Measurements from ENCODE around the gene PHLDB1. TPM values are rescaled to one million over a fixed set of nuclear protein-coding genes. Genes with fewer than 3 reads are reported as not detected.
A peak's percentile ranks its signal among the peaks of the same experiment; 100 is the strongest.

The PHLDB1 gene
- total RNA-seq, 4 donors from 2014 or later: 48.7 to 117 (median 77.3) TPM

GRCh38 chr11:118612378-118612777 is 5.0 kb downstream of the PHLDB1 start:
- H3K27me3 ChIP-seq: peaks cover 5% of the 10 kb centered on the region
- H3K4me3 ChIP-seq: no peak overlapping the region
- peak overlapping the region; percentile 45 for H3K27ac ChIP-seq
- TF ChIP-seq, protein P1, sequence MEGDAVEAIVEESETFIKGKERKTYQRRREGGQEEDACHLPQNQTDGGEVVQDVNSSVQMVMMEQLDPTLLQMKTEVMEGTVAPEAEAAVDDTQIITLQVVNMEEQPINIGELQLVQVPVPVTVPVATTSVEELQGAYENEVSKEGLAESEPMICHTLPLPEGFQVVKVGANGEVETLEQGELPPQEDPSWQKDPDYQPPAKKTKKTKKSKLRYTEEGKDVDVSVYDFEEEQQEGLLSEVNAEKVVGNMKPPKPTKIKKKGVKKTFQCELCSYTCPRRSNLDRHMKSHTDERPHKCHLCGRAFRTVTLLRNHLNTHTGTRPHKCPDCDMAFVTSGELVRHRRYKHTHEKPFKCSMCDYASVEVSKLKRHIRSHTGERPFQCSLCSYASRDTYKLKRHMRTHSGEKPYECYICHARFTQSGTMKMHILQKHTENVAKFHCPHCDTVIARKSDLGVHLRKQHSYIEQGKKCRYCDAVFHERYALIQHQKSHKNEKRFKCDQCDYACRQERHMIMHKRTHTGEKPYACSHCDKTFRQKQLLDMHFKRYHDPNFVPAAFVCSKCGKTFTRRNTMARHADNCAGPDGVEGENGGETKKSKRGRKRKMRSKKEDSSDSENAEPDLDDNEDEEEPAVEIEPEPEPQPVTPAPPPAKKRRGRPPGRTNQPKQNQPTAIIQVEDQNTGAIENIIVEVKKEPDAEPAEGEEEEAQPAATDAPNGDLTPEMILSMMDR (IDR thresholded peaks at IDR 0.05): no peak
- TF ChIP-seq POLR2A (IDR thresholded peaks at IDR 0.05): no peak
- no peak for TF ChIP-seq EP300 (IDR thresholded peaks at IDR 0.05)
- TF ChIP-seq POLR2AphosphoS5 (IDR thresholded peaks at IDR 0.05): no peak
- no peaks in the 10 kb centered on the region for H3K9me3 ChIP-seq
- H3K36me3 ChIP-seq: peaks cover 25% of the 10 kb centered on the region
- H3K4me1 ChIP-seq: peaks cover 53% of the 10 kb centered on the region
- peak; percentile 60 to 72 for DNase-seq (ENCODE audit: low spot score in 2 of 2)
- WGBS: 62% methylated on average over 7 of the region's 7 CpGs

GRCh38 chr11:118614511-118614910 is 7.1 kb downstream of the PHLDB1 start:
- DNase-seq (ENCODE audit: low spot score in 2 of 2): peak; percentile 38 to 64
- no peak for TF ChIP-seq POLR2A (IDR thresholded peaks at IDR 0.05)
- WGBS: 88% methylated on average over 6 of the region's 7 CpGs
- H3K36me3 ChIP-seq: peaks cover 25% of the 10 kb centered on the region
- no peak overlapping the region for H3K4me3 ChIP-seq
- H3K9me3 ChIP-seq: no peaks in the 10 kb centered on the region
- H3K4me1 ChIP-seq: peaks cover 53% of the 10 kb centered on the region
- H3K27me3 ChIP-seq: peaks cover 5% of the 10 kb centered on the region
- H3K27ac ChIP-seq: no peak overlapping the region

GRCh38 chr11:118615282-118615975 is 8.0 kb downstream of the PHLDB1 start:
- H3K27me3 ChIP-seq: peaks cover 4% of the 10 kb centered on the region
- peaks cover 53% of the 10 kb centered on the region for H3K4me1 ChIP-seq
- H3K27ac ChIP-seq: no peak overlapping the region
- 78% methylated on average over 6 of the region's 6 CpGs for whole genome bisulfite sequencing
- H3K9me3 ChIP-seq: no peaks in the 10 kb centered on the region
- no peak overlapping the region for H3K4me3 ChIP-seq
- TF ChIP-seq, protein P1 (IDR thresholded peaks at IDR 0.05): no peak
- no peak for TF ChIP-seq POLR2AphosphoS5 (IDR thresholded peaks at IDR 0.05)
- TF ChIP-seq POLR2A (IDR thresholded peaks at IDR 0.05): no peak
- TF ChIP-seq EP300 (IDR thresholded peaks at IDR 0.05): no peak
- H3K36me3 ChIP-seq: peaks cover 25% of the 10 kb centered on the region
- peak; percentile 27 to 56 for DNase-seq (ENCODE audit: low spot score in 2 of 2)

DNA sequence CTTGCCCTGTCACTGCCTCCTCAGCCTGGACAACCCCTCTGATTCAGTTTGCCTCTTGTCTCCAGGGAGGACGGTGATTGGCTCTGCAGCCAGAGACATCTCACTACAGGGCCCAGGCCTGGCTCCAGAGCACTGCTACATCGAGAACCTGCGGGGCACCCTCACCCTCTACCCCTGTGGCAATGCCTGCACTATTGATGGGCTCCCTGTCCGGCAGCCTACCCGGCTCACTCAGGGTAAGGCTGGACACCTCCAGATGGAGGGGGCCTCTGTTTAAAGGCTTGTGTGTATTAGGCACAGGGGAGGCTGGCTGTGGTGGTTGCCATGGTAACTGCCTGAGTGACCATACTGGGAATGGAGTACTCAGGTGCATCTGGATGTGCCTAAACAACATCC is 8.6 kb downstream of the PHLDB1 start:
- Histone ChIP-seq H3K27ac (no peak overlapping the region), H3K4me3 (no peak overlapping the region), H3K36me3 (peaks cover 25% of the 10 kb centered on the region), H3K9me3 (no peaks in the 10 kb centered on the region), H3K4me1 (peaks cover 53% of the 10 kb centered on the region), H3K27me3 (no peaks in the 10 kb centered on the region)
- no peak for TF ChIP-seq POLR2A (IDR thresholded peaks at IDR 0.05)
- no peak for TF ChIP-seq EP300 (IDR thresholded peaks at IDR 0.05)
- TF ChIP-seq POLR2AphosphoS5 (IDR thresholded peaks at IDR 0.05): no peak
- TF ChIP-seq, protein P1 (IDR thresholded peaks at IDR 0.05): no peak
- WGBS: 83% methylated on average over 5 of the region's 5 CpGs
- peak; percentile 36 to 49 for DNase-seq (ENCODE audit: low spot score in 2 of 2)

GRCh38 chr11:118618115-118618990 is 10.9 kb downstream of the PHLDB1 start:
- H3K9me3 ChIP-seq: no peaks in the 10 kb centered on the region
- TF ChIP-seq POLR2A (IDR thresholded peaks at IDR 0.05) (no peak), POLR2AphosphoS5 (IDR thresholded peaks at IDR 0.05) (no peak), EP300 (IDR thresholded peaks at IDR 0.05) (no peak)
- TF ChIP-seq, protein P1 (IDR thresholded peaks at IDR 0.05): no peak
- peaks cover 25% of the 10 kb centered on the region for H3K36me3 ChIP-seq
- peak; percentile 82 to 84 for DNase-seq (ENCODE audit: low spot score in 2 of 2)
- no peak overlapping the region for H3K4me3 ChIP-seq
- 52% methylated on average over 11 of the region's 11 CpGs for WGBS
- peaks cover 67% of the 10 kb centered on the region for H3K4me1 ChIP-seq
- H3K27ac ChIP-seq: peak overlapping the region; percentile 84
- no peaks in the 10 kb centered on the region for H3K27me3 ChIP-seq
